Stimulated activated CD8-positive, alpha-beta memory T cell treated with anti-CD3 and anti-CD28 coated beads, Interleukin-12 subunit alpha, Interleukin-12 subunit beta, amount 100 ng/mL, for 4 hours (primary cell): ENCODE measurements around the gene PITPNM3.

Experiments
- DNase-seq: peaks from one replicate; pipeline ENCODE4 v3.0.0-alpha.2; 2020; ENCODE audit warnings: low read depth

PITPNM3 gene

GRCh38 chr17:6479622-6480302 lies 76.6 kb downstream of the PITPNM3 start:
- no peak for DNase-seq

- no peak for DNase-seq
These were observed 77.9 kb downstream of the PITPNM3 start for GRCh38 chr17:6478486-6478885.

- no peak for DNase-seq
These were observed 78.4 kb downstream of the PITPNM3 start for GRCh38 chr17:6477831-6478383.

GRCh38 chr17:6476810-6477179 lies 79.6 kb downstream of the PITPNM3 start:
- DNase-seq, result no peak

DNA sequence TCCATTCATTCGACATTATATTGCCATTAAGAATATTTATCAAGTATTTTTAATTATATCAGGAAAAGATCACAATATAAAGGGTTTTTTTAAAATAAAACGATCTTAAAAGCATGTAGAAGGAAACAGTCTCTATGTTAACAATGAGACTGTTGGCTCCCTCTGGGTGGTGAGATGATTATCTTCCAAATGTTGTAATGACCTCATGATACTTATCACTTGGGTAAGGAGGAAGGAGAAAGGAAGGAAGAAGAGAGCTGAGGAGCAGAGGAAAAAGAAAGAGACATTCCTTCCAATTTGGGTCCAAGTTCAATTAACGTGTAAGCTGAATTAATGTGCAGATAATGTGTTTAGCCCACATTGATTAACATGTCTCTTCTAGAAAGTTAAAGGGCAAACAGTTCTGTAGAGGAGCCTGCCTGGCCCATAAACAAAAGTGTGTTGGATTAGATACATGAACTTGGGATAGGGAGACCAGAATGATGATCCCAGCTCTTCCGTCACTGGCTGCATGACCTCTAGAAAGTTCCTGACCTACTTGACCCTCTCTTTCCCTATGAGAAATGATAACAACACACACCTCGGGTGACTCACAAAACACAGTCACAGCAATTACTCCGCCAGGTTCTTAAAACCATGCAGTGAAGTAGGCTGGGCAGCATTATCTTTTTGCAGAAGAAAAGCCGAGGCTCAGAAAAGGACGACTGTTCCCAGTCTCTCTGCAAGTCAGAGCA lies 80.1 kb downstream of the PITPNM3 start:
- DNase-seq, result no peak

DNA sequence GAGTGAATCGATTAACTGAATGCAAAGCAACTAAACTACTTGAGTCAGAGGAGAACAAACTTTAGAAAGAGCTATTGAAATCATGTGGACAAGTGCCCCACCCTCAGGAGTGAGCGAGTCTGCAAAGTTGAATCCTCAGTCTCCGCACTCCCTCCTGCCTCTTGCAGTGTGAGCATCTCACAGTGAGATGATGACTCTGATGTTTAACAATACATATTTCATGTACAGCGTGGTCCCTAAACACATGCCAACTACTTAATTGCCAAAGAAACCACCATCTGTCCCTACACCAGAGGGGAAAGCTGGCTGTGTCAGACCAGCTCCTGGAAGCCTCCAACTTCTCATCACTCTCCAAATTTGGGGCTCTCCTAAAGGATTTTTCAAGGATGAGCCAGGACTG lies 80.9 kb downstream of the PITPNM3 start:
- no peak for DNase-seq

GRCh38 chr17:6474906-6475305 lies 81.4 kb downstream of the PITPNM3 start:
- no peak for DNase-seq

DNA sequence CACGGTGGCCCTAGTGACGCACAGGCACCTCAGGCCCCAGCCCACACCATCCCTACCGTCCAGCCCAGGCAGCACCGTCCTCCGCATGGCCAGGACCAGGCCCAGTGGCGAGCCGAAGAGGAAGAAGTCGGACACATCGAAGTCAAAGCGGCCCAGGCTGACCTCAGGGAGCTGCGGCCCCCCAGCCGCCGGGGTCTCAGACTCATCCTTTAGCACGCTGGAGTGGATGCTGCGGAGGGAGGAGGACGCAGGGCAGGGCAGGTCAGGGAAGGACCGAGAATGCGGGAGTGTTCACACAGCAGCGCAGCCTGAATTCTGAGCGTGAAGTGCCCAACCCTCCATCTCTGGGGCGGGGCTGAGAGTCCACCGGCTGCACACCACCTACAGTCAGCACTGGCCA lies 82.0 kb downstream of the PITPNM3 start:
- no peak for DNase-seq

- DNase-seq, result peak; percentile 35
These were observed 83.1 kb downstream of the PITPNM3 start for GRCh38 chr17:6473128-6473767.

DNA sequence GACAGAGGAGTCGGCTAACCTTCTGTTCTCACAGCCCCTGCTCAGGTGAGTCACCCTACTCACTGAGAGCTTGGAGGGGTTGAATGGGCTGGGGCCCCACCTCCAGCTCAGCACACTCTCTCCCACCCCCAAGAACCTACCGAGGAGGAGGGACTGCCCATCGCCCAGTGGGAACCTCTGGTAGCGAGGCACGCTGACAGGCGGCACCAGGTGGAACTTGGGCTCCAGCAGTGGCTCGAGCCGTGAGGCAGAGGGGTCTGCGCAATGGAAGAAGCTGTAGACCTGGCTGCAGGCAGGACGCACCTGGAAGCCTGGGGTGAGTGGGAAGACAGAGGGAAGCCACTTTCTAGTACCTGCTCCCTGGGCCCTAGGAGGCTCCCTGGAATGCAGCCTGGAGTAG lies 83.8 kb downstream of the PITPNM3 start:
- DNase-seq, result no peak

- no peak for DNase-seq
These were observed 84.6 kb downstream of the PITPNM3 start for GRCh38 chr17:6471531-6472465.

DNA sequence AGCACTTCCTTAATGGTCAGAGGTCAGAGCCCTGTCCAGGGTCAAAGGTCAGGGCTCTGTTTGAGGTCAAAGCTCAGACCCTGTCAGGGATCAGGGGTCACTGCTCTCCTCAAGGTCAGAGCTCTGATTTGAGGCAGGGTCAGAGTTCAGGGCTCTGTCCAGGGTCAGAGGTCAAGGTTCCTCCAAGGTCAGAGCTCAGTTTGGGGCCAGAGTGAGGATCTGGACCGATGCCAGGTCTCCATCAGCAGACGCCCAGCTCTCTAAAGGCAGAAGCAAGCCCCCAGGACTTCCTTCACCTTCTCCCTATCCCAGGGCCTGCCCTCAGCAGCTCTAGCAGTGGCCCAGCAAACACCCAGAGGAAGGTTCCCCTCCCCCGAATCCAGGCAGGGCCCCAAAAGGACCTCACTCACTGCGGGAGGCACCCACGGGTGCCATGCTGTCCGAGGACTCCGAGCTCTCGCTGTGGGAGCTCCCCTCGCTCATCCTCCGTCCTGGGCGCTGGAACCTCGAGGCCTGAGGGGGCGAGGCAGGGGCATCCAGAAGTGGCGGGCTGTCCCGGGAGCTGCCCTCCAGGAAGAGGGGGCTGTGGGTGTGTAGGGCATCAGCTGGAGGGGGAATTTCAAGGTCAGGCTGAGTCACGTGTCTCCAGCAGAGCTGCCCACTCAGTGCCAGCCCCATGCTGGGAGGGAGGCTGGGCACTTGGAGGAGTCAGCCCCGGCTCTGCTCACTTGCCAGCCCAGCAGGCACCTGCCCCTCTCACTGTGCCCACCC lies 85.4 kb downstream of the PITPNM3 start:
- no peak for DNase-seq

- DNase-seq, result no peak
These were observed 86.1 kb downstream of the PITPNM3 start for GRCh38 chr17:6470146-6470718.

DNA sequence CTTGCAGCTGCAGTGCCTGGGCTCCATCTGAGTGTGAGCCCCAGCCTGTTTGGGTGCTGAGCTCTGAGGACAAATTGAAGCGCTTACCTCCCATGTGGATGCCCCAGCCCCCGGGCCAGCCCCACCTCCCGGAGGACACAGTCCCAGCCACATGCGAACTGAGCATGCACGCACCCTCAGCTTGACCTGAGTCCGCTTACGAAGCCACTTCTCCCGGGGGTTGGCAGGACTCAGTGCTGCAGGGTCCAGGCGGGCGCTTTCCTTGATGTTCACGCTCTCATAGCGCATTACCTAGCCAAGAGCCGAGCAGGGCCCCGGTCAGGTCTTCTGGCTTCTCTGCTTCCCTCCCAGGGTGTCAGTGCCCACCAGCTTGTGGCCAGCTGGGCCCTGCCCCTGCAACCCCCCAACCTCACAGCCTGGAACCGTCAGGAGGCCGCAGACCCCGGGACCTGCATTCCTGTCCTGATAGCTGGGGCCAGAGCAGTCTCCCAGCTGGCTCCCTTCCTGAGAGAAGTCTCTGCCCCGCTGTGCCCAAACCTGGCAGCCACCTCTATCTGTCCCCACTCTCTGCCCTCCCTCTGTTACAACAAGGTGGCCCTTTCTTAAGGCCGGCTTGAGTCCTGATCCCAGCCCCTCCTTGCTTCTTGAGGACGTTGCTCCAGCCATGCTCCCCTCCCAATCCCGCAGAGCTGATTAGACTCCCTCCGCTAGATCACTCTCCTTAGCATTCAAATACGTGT lies 88.1 kb downstream of the PITPNM3 start:
- no peak for DNase-seq

DNA sequence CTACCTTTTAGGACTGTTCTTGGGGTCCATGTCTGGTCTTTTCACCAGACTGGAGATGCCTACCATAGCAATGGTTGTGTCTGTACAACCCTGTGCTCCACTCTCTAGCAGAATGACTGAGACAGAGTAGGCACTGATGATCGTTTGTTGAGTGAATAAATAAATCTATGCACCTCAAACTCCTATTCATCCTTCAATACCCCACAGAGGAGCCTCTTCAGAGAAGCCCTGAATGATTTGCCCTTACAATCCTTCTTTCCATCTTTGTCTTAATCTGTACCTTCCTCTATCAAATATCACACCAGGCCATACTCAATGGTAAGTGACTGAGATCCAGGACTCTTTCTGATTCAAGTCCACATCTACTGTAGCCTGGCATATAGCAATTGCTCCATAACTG lies 88.8 kb downstream of the PITPNM3 start:
- DNase-seq, result no peak

GRCh38 chr17:6465206-6466003 lies 91.0 kb downstream of the PITPNM3 start:
- no peak for DNase-seq

GRCh38 chr17:6464446-6465041 lies 91.8 kb downstream of the PITPNM3 start:
- DNase-seq, result no peak

DNA sequence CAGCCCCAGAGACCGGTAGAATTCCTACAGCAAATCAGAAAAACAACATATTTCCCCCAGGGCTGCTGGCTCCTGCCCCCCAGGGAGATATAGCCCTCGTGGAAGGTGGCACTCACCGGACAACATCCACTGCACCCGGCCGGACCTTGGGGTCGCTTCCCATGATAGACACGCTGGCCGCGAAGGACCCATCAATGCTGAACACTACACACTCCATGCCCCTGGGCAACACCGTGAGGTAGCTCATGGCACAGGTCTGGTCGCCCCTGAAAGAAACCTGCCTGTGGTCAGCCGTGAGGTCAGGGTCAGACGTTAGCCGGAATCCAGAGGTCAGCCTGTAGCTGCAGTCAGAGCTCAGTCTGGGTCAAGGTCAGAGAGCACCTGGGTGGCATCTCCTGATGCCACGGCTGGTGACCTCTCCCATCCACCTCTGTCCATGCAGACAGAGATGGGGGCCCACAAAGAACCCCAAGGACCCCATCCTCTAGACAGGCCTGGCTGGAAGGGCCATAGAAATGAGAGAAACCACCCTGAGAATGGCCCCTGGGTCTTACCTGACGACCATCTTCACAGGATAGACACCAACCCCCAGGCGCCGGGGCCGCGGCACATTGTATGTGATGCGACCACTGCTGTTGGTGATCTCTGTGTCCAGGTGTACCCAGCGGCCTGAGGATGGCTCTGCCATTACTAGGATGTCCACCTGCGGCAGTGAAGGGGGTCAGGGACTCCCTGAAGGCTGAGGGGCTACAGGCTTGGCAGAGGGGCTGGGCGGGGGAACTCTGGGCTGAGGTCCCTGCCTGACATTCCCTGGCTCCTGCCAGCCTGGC lies 92.5 kb downstream of the PITPNM3 start:
- no peak for DNase-seq
